C4-2B (cell line): ENCODE results near the gene CFAP68.

ENCODE experiments used
- CTCF ChIP-seq: fragments of 450-650 bp; conservative IDR thresholded peaks from 2 replicates; pipeline ENCODE4 v1.5.1; 2017; ENCODE audit warnings: mild to moderate bottlenecking
- ZFX ChIP-seq: fragments of 450-650 bp; IDR thresholded peaks from 2 replicates; pipeline ENCODE4 v1.6.1; 2017

DNA sequence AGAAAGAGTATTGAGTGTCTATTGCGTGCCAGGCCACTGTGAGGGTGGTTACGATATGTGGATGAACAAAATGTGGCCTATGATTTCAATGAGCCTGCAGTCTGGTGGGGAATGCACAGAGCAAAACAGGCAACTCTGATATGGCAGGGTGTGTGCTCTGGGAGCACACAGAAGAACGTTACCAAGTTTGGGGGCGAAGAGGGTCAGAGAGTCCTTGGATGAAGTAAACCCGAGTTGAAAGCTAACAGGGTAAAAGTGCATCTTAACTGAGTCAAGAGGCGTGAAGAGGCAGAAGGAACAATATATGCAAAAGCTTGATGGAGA, 258 bp downstream of the CFAP68 start:
- TF ChIP-seq CTCF (no peak), ZFX (no peak)
